ENCODE data around the gene ZMYND8.

Gene ZMYND8

GRCh38 chr20:47358672-47359529 lies 2.4 kb upstream of the ZMYND8 start (continued):
- TF ChIP-seq SP3 (tag by site-specific recombination; IDR thresholded peaks at IDR 0.05) (peak; percentile 42), ZSCAN30 (tag by site-specific recombination; IDR thresholded peaks at IDR 0.05) (peak; percentile 73), ZBTB20 (tag by site-specific recombination; IDR thresholded peaks at IDR 0.05) (peak; percentile 91), GLIS2 (tag by site-specific recombination; IDR thresholded peaks at IDR 0.05) (peak; percentile 89), ZNF354C (tag by site-specific recombination; IDR thresholded peaks at IDR 0.05; ENCODE audit: borderline replicate concordance, low read depth) (no peak), SCRT2 (tag by site-specific recombination; IDR thresholded peaks at IDR 0.05) (peak; percentile 86), ZNF335 (tag by site-specific recombination; conservative IDR thresholded peaks at IDR 0.05) (peak; percentile 55), ZBTB26 (tag by site-specific recombination; optimal IDR thresholded peaks at IDR 0.05) (peak; percentile 15), ZNF600 (tag by site-specific recombination; IDR thresholded peaks at IDR 0.05) (peak; percentile 81), ZFP37 (tag by site-specific recombination; IDR thresholded peaks at IDR 0.05) (no peak), ZNF501 (tag by site-specific recombination; IDR thresholded peaks at IDR 0.05) (no peak), ZBTB8A (tag by site-specific recombination; IDR thresholded peaks at IDR 0.05) (no peak), WT1 (tag by site-specific recombination; IDR thresholded peaks at IDR 0.05) (peak; percentile 61), SCRT1 (tag by site-specific recombination; IDR thresholded peaks at IDR 0.05; ENCODE audit: borderline replicate concordance) (peak; percentile 74), ZNF747 (tag by site-specific recombination; IDR thresholded peaks at IDR 0.05) (no peak)

- POLR2A ChIA-PET = interaction anchor here (0.8 to 2.1 kb wide), 5 partner anchors 9 to 144 kb away, joined by 3 to 7 read pairs (median 3); partner anchors contain the start of gene NCOA3
- H3K4me1 ChIP-seq (ENCODE audit: control insufficient read depth, insufficient read depth, low read length) = peaks cover 43% of the 10 kb centered on the region
- no peaks in the 10 kb centered on the region for H3K9me3 ChIP-seq (ENCODE audit: control insufficient read depth, insufficient read depth, low read depth, low read length)
- no peaks in the 10 kb centered on the region for H3K36me3 ChIP-seq (ENCODE audit: control insufficient read depth in 2 of 2, insufficient read depth in 1 of 2, low read length in 2 of 2)
- CTCF ChIA-PET = interaction anchor here (0.8 to 3.5 kb wide), 5 partner anchors 11 to 263 kb away, joined by 3 to 26 read pairs (median 4); no protein-coding TSS in a partner anchor
- no peak overlapping the region for H3K4me3 ChIP-seq (ENCODE audit: low read depth, low read length)
- H3K27ac ChIP-seq (ENCODE audit: extremely low read depth, low read depth, low read length) = peak overlapping the region; percentile 97
- TF ChIP-seq ZNF37A (tag by site-specific recombination; IDR thresholded peaks at IDR 0.05) (no peak), ZNF654 (tag by site-specific recombination; IDR thresholded peaks at IDR 0.05; ENCODE audit: low read depth) (no peak), YY1 (tag by site-specific recombination; IDR thresholded peaks at IDR 0.05) (0 out of 2 replicates have a peak, but pooled peaks have one; percentile 8), ZBTB8A (tag by site-specific recombination; IDR thresholded peaks at IDR 0.05) (0 out of 2 replicates have a peak, but pooled peaks have one; percentile 31), PRDM10 (tag by site-specific recombination; IDR thresholded peaks at IDR 0.05) (peak; percentile 21; the same call in 1 of the 2 replicates), TCF7L2 (IDR thresholded peaks at IDR 0.05; ENCODE audit: borderline replicate concordance, low read depth, low read length) (no peak)
Observed at GRCh38 chr20:47358039-47358671, 1.7 kb upstream of the ZMYND8 start.

Measured in HEK293 (cell line).